Stimulated activated CD8-positive, alpha-beta memory T cell treated with anti-CD3 and anti-CD28 coated beads, Interleukin-2, amount 100 ng/mL, for 48 hours (primary cell): ENCODE results near the gene CDT1.
"Not testable (repeated sequence)": the region's sequence is repeated elsewhere in the genome, so short reads cannot be mapped to it uniquely, and the experiment has no call there.

ENCODE experiments used
- DNase-seq, 2 donors: peaks; one replicate each; pipeline ENCODE4 v3.0.0-alpha.2; 2020; ENCODE audit warnings: low read depth in 2 of 2

CDT1 gene

GRCh38 chr16:88768071-88768783 lies 35.4 kb upstream of the CDT1 start:
- no peak for DNase-seq

GRCh38 chr16:88769617-88770460 lies 33.8 kb upstream of the CDT1 start:
- peak; percentile 24 to 45 for DNase-seq

GRCh38 chr16:88770461-88771293 lies 32.9 kb upstream of the CDT1 start:
- peak in 1 of 2 donors; percentile 30 for DNase-seq

GRCh38 chr16:88771294-88771772 lies 32.3 kb upstream of the CDT1 start:
- DNase-seq = no peak

- DNase-seq = not testable (repeated sequence)
These were observed 31.8 kb upstream of the CDT1 start for GRCh38 chr16:88771781-88772180.

- DNase-seq = no peak
These were observed 30.4 kb upstream of the CDT1 start for GRCh38 chr16:88772871-88773811.

- no peak for DNase-seq
These were observed 29.7 kb upstream of the CDT1 start for GRCh38 chr16:88773812-88774291.

GRCh38 chr16:88774544-88775393 lies 28.8 kb upstream of the CDT1 start:
- no peak for DNase-seq

GRCh38 chr16:88775825-88776224 lies 27.8 kb upstream of the CDT1 start:
- DNase-seq = no peak

- no peak for DNase-seq
These were observed 25.9 kb upstream of the CDT1 start for GRCh38 chr16:88777471-88778270.

- DNase-seq = no peak
These were observed 25.4 kb upstream of the CDT1 start for GRCh38 chr16:88778271-88778525.

- DNase-seq = no peak
These were observed 25.0 kb upstream of the CDT1 start for GRCh38 chr16:88778541-88779065.

GRCh38 chr16:88779406-88780141 lies 24.0 kb upstream of the CDT1 start:
- no peak for DNase-seq

- no peak for DNase-seq
These were observed 23.2 kb upstream of the CDT1 start for GRCh38 chr16:88780142-88781062.

- DNase-seq = peak; percentile 54 to 62
These were observed 22.2 kb upstream of the CDT1 start for GRCh38 chr16:88781140-88782077.
